Activated T-cell treated with anti-CD3 and anti-CD28 coated beads for 4 hours (primary cell): ENCODE results near the gene EFL1.
"Not testable (repeated sequence)": the region's sequence is repeated elsewhere in the genome, so short reads cannot be mapped to it uniquely, and the experiment has no call there.

Source experiments
- DNase-seq: peaks from one replicate; pipeline ENCODE4 v3.0.0-alpha.2; 2020

The EFL1 gene

DNA sequence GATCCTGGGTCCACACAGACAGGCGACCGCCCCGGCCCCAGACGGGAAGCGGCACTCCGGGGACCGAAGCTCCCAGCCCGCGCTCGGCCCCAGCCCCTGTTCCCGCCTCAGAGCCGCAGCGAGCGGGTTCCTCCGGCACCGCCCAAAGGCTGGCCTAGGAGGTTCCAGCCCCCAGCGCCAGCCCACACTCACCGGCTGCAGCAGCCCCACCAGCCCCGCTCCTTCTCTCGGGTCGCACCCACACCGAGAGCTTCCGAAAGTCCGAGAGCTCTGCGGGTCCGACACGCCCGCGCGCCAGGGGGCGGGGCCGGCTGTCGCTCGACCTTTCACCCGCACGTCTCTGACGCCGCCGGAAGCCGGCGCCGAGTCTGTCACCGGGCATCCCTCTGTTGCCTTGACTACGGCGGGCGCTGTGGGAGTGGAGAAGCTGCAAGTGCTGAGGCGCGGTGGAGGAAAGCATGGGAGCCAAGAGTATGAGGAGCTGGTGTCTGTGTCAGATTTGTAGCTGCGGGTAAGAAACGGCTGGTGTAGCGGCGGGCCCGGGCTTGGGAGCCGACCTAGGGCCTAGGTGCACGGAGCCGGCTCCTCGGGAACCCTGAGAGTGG, at the start of gene EFL1, which contains the start of gene SAXO2:
EFL1 (minus strand) TSS at position 313 of the 605 bp plus-strand sequence. CDS start 956 bp downstream, outside the sequence.
SAXO2 (plus strand) TSS at position 397 of the 605 bp plus-strand sequence; CDS start at position 459, 62 bp downstream.
- peak; percentile 90 for DNase-seq

DNA sequence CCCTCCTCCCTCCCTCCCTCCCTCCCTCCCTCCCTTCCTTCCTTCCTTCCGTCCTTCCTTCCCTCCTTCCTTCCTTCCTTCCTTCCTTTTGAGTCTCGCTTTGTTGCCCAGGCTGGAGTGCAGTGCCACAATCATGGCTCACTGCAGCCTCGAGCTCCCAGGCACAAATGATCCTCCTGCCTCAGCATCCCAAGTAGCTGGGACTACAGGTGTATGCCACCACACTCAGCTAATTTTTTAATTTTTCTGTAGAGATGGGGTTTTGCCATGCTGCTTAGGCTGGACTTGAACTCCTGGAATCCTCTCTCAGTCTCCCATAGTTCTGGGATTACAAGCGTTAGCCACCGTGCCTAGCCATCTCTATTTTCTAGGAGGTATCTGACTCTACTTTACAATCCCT, 48.8 kb upstream of the EFL1 start:
- not testable (repeated sequence) for DNase-seq

DNA sequence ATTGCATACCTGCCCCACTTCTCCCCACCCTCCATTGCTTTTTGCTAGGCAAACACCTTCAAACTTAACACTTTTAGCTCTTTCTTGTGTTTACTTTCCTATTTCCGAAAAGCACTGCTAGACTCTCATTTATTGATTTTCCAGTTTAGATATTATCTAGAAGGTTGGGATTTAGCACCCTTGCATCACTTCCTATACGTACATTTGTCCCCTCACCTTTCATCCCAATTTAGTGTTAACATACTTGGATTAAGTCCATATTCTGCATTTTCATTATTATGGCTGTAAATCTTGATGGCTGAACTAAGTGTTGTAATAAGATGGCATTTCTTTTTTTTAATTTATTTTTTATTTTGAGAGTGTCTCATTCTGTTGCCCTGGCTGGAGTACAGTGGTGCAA, 47.3 kb upstream of the EFL1 start:
- DNase-seq: no peak

DNA sequence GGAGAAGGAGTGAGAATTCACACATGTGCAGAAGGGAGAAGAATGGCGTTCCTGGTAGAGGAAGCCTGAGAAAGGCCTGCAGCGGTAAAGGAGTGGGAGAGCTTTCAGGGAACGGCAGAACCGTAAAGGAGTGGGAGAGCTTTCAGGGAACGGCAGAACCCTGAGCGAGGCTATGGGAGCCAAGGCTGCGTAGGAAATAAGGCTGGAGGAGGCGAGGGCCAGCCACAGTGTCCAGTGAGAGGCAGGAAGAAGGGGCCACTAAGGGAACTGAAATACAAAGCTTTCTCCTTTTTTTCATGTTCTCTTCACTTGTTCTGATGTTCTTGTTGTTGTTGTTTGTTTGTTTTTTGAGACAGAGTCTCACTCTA, 45.2 kb upstream of the EFL1 start:
- DNase-seq: no peak

DNA sequence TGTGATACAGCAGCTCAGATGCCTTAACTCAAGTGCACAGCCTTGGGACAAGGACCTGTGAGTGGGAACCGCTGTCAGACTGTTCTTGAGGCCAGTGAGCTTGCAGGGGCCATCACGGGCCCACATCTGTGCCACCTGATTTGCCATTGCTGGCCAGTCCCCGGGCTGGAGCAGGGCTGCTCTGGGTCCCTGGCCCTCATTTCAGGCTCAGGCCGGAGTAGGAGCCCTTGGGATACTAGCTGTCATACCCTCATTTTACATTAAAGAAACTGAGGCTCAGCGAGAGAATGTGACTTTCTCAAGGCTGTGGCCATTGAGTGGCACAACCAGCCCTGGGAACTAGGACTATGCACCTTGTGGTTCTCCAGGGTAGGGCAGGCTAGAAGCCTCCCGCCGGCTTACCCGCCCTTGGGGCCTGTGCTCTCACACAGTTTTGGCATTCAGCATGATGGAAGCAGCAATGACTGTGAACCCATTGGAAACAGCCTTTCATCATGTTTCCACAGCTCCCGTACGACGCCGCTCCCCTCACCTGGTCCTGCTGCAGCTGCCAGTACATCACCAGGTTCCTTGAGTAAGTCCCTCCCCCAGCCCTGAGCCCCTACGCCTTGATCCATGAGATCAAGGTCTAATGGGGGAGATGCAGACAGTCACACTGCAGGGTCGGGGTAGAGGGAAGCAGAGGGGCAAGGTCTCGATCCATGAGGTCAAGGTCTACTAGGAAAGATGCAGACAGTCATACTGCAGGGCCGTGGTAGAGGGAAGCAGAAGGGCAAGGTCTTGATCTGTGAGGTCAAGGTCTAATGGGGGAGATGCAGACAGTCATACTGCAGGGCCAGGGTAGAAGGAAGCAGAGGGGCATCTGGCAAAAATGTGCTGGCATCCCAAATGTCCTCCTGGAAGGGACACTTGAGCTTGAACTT, 44.5 kb upstream of the EFL1 start:
- no peak for DNase-seq

DNA sequence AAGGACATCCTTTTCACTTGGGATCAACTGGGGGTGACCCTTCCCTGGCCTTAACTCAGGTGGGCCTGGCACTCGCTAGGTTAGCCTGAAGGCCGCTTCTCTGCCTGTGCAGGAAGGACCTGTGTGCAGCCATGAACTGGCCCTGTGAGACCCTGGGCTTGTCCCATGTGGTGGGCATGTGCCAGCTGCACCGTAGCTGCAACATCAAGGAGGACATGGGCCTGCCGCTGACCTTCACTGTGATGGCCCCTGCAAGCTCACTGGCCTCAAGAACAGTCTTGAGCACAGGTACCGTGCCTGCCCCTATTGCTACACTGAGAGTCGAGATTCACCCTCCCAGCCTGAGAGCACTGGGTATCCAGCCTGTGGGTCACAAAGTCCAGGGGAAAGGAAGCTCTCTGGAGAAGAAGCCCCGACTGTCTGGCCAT, 43.1 kb upstream of the EFL1 start:
- DNase-seq: no peak

DNA sequence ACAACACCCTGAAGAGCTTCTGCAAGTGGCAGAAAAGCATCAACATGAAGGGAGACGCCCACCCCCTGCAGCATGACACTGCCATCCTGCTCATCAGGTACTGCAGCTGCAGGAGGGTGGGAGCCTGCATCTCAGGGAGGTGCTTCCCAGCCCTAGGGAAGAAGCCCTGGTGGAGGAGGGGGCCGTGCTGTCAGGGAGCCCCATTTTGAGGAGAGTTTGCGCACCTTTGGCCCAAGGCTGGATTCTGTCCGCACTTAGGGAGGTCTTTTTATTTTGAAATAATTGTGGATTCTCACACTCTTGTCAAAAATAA, 42.2 kb upstream of the EFL1 start:
- no peak for DNase-seq

DNA sequence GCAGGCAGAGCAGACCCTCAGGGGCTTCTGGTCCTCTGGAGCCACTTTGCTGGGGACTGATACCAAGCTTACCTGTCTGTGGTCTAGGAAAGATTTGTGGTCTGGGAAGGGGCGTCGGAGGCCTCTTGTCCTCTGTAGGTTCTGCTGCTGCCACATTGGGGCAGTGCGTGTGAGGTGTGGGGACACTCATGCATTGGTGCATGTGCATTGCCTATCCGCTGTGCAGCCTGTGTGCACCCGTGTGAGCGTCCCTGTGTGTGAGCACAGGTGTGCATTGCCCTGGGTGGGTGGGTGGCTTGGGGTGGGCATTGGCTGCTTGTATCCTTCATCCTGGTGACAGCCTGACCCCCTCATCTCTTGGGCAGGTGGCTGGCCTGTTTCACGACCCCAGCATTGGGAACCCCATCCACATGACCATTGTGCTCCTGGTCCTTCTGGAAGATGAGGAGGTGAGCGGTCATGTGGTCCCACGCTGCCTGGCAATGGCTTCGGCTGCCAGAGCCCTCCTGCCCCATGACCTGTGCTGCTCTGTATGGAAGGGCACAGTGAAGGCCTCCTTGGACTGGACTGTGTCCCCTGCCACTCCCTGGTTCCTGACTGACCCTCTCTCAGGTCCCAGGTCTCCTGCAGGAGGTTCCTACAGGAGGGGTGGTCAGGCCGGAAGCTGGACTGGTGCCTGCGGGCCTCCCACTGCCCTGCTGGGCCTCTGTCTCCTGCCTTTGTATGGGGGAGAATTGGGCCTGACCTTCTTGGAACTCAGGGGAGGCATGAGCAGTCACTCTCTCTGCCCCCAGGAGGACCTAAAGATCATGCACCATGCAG, 41.6 kb upstream of the EFL1 start:
- no peak for DNase-seq

DNA sequence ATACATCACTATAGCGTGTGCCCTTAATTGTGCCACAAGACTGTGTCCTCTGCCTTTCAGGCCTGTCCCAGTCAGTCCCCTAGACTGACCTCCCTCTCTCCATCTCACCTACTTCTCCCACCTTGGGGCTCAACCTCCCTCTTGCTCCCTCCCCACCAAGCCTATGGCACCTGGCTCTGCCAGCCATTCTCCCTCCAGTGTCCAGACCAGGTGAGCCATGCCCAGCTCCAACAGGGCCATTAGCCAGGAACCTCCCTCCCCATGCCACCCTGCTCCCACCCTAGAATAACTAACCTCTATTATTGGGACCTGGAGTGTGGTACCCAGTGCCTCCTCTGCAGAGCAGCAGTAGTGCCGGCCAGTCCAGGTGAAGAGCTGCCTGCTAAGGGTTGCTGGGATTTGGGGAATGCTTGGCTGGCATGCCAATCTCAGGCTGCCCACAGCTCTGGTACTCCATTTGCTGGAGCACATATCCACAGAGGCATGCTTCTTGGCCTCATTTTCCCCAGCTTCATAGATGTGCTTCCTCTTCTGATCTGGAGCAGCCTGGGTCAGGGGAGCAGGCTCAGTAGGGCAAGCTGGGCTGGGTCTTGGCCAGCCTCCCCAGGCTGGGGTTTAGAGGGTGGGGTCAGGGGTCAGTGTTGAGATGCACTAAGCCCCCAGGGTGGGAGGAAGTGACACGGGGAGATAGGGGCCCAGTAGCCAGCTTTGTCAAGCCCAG, 38.9 kb upstream of the EFL1 start:
- no peak for DNase-seq

DNA sequence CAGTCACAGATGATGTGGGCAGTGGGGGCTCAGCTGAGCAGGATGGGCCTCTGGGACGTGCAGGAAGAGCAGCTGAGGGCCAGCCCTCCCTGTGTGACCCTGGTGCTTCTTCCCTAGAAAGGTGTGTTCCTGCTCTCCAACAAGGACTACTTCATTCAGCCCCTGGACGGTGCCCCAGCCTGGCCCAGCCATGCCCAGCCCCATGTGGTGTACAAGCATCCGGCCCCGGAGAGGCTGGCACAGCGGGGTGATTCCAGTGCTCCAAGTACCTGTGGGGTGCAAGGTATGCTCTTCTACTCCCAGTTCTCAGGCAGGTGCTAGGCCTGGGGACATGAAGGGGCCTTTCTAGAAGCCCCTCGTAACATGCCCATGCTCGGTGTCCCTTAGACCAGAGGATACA, 38.3 kb upstream of the EFL1 start:
- DNase-seq: no peak

DNA sequence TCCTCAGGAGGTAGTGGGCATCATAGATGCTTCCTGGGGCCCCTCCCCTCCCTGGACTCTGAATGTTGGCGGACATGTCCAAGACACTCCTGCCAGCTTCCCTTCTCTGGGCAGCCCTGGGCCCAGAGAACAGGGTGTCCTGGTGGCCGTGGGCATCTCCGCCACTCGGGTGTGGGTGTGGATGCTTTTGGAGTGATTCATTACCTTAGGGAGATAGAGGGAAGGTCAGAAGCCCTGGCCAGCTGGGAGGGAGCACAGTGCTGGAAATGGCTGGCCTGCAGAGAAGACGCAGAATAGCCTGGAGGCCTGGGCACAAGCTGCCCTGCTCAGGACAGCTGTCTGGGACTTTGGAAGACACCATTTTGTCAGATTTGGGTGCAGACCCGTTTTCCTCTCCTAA, 37.8 kb upstream of the EFL1 start:
- not testable (repeated sequence) for DNase-seq

DNA sequence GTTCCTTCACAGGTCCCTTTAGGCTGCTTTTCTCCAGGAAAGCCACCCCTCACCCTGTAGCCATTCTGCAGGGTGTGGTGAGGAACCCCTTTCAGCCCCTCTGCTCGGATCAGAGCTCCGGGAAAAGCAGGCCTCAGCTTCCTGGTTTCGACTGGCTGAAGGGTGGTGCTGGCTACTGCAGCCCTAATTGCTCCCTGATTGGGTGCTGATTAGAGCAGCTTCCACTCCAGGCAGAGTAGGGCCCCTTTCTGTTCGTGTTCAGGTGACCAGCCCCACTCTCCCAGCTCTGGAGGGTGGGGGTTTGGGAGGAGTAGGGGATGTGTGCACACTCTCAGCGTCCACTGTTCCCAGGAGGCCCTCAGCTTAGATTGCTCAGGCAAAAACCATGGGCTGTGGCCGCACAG, 37.0 kb upstream of the EFL1 start:
- DNase-seq: not testable (repeated sequence)

DNA sequence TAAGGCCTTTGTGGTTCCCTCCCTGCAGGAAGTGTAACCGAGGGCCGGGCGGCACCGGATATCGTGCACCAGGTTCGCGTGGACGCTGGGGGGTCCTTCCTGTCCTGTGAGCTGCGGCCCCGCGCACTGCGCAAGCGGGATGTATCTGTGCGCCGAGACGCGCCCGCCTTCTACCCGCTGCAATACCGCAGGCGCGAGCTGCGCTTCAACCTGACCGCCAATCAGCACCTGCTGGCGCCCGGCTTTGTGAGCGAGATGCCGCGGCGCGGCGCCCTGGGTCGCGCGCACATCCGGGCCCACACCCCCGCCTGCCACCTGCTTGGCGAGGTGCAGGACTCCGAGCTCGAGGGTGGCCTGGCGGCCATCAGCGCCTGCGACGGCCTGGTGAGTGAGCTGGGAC, 36.0 kb upstream of the EFL1 start:
- DNase-seq: peak; percentile 11

DNA sequence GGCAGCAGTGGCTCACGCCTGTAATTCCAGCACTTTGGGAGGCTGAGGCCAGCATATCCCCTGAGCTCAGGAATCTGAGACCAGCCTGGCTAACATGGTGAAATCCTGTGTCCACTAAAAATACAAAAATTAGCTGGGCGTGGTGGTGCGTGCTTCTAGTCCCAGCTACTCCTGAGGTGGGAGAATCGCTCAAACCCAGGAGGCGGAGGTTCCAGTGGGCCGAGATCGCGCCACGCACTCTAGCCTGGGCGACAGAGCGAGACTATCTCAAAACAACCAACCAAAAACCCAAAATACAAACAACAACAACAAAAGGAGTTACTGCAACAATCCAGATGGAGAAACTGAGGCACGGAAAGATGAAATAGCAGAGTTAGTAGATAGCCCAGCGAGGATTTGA, 35.5 kb upstream of the EFL1 start:
- DNase-seq: no peak

DNA sequence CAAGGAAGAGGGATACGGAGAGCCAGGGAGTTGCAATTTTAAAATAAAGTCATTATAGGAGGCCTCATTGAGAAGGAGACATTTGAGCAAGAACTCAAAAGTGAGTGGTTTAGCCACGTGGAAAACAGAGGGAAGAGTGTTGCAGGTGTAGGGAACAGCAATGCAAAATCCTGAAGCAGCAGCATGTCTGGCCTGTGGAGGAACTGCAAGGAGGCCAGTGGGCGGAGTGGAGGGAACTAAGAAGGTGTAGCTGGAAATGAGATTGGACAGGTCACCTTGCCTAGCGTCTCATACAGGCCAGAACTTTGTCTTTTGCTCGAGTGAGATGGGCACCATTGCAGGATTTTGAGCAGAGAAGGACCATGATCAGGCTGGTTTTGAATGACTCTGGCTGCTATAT, 35.0 kb upstream of the EFL1 start:
- DNase-seq: no peak

DNA sequence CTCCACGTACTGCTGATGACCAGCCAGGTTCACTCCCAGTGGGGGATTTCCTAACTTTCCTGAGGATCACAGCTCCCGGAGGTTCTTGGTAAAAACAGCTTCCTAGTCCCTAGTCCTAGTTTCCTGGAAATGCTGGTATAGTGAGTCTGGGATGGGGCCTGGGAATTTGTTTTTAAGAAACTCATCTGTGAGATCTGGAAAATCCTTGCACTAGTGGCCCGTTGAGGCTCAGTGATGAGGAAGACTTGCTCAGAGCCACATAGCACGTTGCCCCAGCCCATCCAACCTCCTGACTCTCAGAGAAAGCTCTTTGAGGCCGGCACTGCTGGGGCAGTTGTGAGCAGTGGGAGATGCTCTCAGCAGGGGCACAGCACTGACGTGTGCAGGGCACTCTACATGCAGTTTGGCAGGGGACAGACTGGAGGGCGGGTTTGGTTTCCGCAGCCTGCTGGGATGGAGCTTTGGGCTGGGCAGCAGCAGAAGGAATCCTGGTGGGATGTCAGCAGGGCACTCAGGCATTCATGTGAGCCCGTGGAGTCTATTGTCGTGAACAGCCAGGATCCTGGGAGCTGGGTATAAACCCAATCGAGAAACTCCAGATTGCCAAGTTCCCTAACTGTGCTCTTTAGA, 31.6 kb upstream of the EFL1 start:
- DNase-seq: no peak

DNA sequence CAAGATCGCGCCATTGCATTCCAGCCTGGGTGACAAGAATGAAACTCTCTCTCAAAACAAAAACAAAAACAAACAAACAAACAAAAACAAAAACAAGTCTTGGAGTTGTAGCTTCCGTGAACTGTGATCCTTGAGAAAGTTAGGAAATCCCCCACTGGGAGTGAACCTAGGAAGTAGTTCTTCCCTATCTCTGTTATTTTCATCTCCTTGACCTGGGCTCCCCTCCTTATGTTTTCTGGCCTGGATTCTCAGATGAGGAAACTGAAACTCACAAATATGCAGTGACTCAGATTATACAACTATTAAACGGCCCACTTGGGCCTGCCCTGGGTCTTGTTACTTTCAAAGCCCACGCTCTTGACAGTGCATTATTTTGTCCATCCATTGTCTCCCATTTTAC, 29.7 kb upstream of the EFL1 start:
- DNase-seq: no peak

DNA sequence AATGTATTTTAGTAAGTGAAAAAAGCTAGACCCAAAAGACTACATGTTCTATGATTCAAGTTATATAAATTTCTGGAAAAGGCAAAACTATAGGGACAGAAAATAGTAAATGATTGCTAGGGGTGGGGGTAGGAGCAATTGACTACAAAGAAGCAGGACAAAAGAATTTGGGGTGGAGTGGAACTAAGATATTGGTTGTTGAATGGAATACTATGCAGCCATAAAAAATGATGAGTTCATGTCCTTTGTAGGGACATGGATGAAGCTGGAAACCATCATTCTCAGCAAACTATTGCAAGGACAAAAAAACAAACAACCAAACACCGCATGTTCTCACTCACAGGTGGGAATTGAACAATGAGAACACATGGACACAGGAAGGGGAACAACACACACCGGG, 25.7 kb upstream of the EFL1 start:
- not testable (repeated sequence) for DNase-seq

DNA sequence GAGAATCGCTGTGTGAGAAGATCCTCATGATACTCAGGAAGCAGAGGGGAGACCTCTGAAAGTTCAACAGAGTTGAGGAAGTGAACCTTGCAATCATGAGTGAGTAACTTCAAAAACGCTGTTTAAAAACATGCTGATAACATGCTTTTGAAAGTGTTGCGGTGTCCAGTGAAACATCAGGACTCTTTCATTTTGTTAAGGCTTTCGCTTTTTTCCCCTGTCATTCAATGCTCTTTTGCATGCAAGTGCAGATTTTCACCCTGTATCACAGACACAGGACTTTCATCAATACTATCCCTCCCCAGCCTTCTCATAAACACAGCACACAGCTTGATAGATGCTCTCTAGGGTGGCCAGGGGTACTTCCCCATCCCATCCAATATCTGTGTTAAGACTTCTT, 23.9 kb upstream of the EFL1 start:
- not testable (repeated sequence) for DNase-seq

DNA sequence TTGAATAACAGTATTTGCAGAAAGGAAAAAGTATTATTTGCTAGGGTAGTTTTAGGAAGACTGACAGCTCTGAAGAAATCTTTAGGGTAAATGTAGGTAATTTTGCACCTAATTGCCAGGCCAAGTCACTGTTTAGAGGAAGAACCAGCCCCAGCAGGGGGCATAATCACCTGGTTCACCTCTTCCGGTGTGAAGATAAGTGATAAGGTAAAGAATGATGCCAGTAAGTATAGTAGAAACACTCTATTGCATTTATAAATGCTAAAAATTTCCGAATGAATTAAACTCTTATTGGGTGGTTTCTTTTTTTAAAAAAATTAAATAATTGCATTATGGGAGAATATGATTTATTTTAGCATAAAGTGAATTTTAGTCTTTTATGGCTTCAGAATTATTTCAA, 21.8 kb upstream of the EFL1 start:
- not testable (repeated sequence) for DNase-seq

DNA sequence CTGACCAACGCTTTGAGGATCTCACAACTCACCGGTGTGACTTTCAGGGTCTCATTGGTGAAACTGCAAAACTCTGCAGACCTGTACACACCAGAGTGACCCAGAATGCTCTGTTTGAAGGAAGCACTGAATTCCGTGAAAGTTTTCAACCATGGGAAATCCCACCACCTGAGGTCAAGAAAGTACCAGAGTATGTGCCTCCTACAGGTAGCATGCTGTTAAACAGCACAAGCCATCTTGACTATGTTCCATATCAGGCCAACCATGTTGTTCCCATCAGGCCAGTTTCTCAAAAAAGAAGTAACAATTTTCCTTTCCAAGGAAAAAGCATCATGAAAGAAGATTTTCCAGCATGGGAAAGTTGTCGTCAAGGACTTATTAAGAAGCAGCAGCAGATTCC, 19.9 kb upstream of the EFL1 start:
- DNase-seq: not testable (repeated sequence)

DNA sequence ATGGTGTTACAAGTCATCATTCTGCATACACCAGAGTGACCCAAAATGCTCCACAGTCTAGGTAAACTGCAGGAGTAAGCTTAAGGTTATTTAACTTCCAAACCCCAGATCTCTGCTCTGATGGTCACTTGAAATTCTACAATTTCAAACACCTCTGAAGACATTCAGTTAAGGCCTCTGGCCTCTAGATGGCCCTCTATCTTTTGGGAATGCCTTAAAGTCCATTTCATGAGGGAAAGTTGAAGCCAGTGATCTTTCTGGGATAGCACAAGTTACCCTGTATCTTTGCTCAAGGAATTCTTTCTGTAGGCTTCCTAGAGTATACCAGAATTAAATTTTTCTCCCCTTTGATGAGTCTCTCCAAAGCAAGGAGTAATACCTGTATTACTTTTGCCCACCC, 18.7 kb upstream of the EFL1 start:
- DNase-seq: not testable (repeated sequence)
